Chondrocyte (in vitro differentiated cells): ENCODE results near the gene PPP2R5C. TPM values are rescaled to one million over a fixed set of nuclear protein-coding genes. Genes with fewer than 3 reads are reported as not detected.

ENCODE experiments used
- DNase-seq: peaks from one replicate; pipeline ENCODE4 v3.0.0; 2021; ENCODE audit warnings: mixed read lengths, low spot score
- H3K27ac Mint-ChIP-seq: one replicate; pipeline ENCODE4 v1.8.0; 2021; ENCODE audit warnings: mild to moderate bottlenecking, moderate library complexity, mixed read lengths; ENCODE audit not compliant: unreplicated experiment
- H3K27me3 Mint-ChIP-seq: 2 replicates; pipeline ENCODE4 v1.8.0; 2021; ENCODE audit warnings: low read depth, mixed read lengths
- H3K36me3 Mint-ChIP-seq: 2 replicates; pipeline ENCODE4 v1.8.0; 2021; ENCODE audit warnings: low read depth, mixed read lengths
- H3K4me1 Mint-ChIP-seq: 2 replicates; pipeline ENCODE4 v1.8.0; 2021; ENCODE audit warnings: low read depth, mild to moderate bottlenecking, mixed read lengths
- H3K4me3 Mint-ChIP-seq: one replicate; pipeline ENCODE4 v1.8.0; 2021; ENCODE audit warnings: mild to moderate bottlenecking, moderate library complexity, mixed read lengths; ENCODE audit not compliant: unreplicated experiment
- H3K9me3 Mint-ChIP-seq: 2 replicates; pipeline ENCODE4 v1.8.0; 2021; ENCODE audit warnings: low read depth, mixed read lengths
- CTCF ChIP-seq: fragments of 200-600 bp; sonication (generic); IDR thresholded peaks from 2 replicates; pipeline ENCODE4 v1.5.0; 2021; ENCODE audit warnings: antibody characterized with exemption, mild to moderate bottlenecking, moderate library complexity
- total RNA-seq: library from RNA; stranded (reverse); gene quantifications from 3 replicates; pipeline ENCODE4 v1.2.1, GENCODE V29; 2021

PPP2R5C gene
- total RNA-seq, 1 donor from 2014 or later: 95.0 TPM

- no peak for DNase-seq
- peaks cover 8% of the 10 kb centered on the region for H3K4me1 Mint-ChIP-seq
- no peaks in the 10 kb centered on the region for H3K27me3 Mint-ChIP-seq
- H3K36me3 Mint-ChIP-seq: no peaks in the 10 kb centered on the region
- H3K4me3 Mint-ChIP-seq: no peak overlapping the region
- TF ChIP-seq CTCF: no peak
- H3K9me3 Mint-ChIP-seq: no peaks in the 10 kb centered on the region
- H3K27ac Mint-ChIP-seq: peak overlapping the region; percentile 46
Observed at GRCh38 chr14:101730626-101731186, 30.8 kb upstream of the PPP2R5C start.

- no peaks in the 10 kb centered on the region for H3K9me3 Mint-ChIP-seq
Observed at GRCh38 chr14:101731187-101732080, 30.1 kb upstream of the PPP2R5C start.

GRCh38 chr14:101732118-101732517, 29.4 kb upstream of the PPP2R5C start:
- no peak overlapping the region for H3K4me3 Mint-ChIP-seq
- no peak for DNase-seq
- H3K36me3 Mint-ChIP-seq: no peaks in the 10 kb centered on the region
- H3K4me1 Mint-ChIP-seq: peaks cover 8% of the 10 kb centered on the region
- H3K9me3 Mint-ChIP-seq: no peaks in the 10 kb centered on the region
- no peaks in the 10 kb centered on the region for H3K27me3 Mint-ChIP-seq
- TF ChIP-seq CTCF: no peak
- H3K27ac Mint-ChIP-seq: no peak overlapping the region

More at GRCh38 chr14:101731187-101732080, 30.1 kb upstream of the PPP2R5C start:
- TF ChIP-seq CTCF: no peak
- H3K4me1 Mint-ChIP-seq: peaks cover 8% of the 10 kb centered on the region
- no peaks in the 10 kb centered on the region for H3K27me3 Mint-ChIP-seq
- no peak for DNase-seq
- no peaks in the 10 kb centered on the region for H3K36me3 Mint-ChIP-seq
- H3K4me3 Mint-ChIP-seq: no peak overlapping the region
- peak overlapping the region; percentile 46 for H3K27ac Mint-ChIP-seq

- H3K4me1 Mint-ChIP-seq: peaks cover 8% of the 10 kb centered on the region
- H3K27ac Mint-ChIP-seq: no peak overlapping the region
- TF ChIP-seq CTCF: no peak
- peaks cover 4% of the 10 kb centered on the region for H3K27me3 Mint-ChIP-seq
- no peaks in the 10 kb centered on the region for H3K9me3 Mint-ChIP-seq
- no peaks in the 10 kb centered on the region for H3K36me3 Mint-ChIP-seq
- no peak overlapping the region for H3K4me3 Mint-ChIP-seq
- no peak for DNase-seq
Observed at GRCh38 chr14:101733211-101733610, 28.3 kb upstream of the PPP2R5C start.

- H3K4me1 Mint-ChIP-seq: peaks cover 8% of the 10 kb centered on the region
- no peak for TF ChIP-seq CTCF
- no peak overlapping the region for H3K4me3 Mint-ChIP-seq
- H3K27ac Mint-ChIP-seq: no peak overlapping the region
- no peak for DNase-seq
- H3K36me3 Mint-ChIP-seq: no peaks in the 10 kb centered on the region
- H3K9me3 Mint-ChIP-seq: no peaks in the 10 kb centered on the region
- peaks cover 7% of the 10 kb centered on the region for H3K27me3 Mint-ChIP-seq
Observed at GRCh38 chr14:101734246-101734847, 27.2 kb upstream of the PPP2R5C start.
